IMR-90 (cell line): ENCODE data around the gene ANK3. TPM values are rescaled to one million over a fixed set of nuclear protein-coding genes. Genes with fewer than 3 reads are reported as not detected.

ENCODE experiments used
- ATAC-seq: fragments of 200-7000 bp; cut with Tn5 transposase; 2 replicates; pipeline ENCODE4 v1.9.1; 2020; ENCODE audit warnings: low read depth, mild to moderate bottlenecking, moderate library complexity
- BruUV-seq: library from RNA; stranded (reverse); fragments of 400-500 nt; replicated peaks from 2 replicates; lab custom pipeline; 2021; lab: Mats Ljungman, UMichigan
- CTCF ChIA-PET: fragments of 300-600 bp; formaldehyde crosslinking; extraction: SDS; loops from one replicate; lab custom pipeline; 2021; ENCODE audit warnings: antibody characterized with exemption; lab: Yijun Ruan, JAX
- POLR2A ChIA-PET: fragments of 300-600 bp; sonication (Branson Sonifier 250); formaldehyde crosslinking; loops from one replicate; lab custom pipeline; 2022; ENCODE audit warnings: antibody characterized with exemption; ENCODE audit not compliant: unreplicated experiment; lab: Charles Lee
- DNase-seq: peaks from one replicate; pipeline ENCODE4 v3.0.0; 2013
- H2AFZ ChIP-seq: replicated peaks from 2 replicates; pipeline ENCODE3; 2013; ENCODE audit warnings: low read length, mild to moderate bottlenecking; ENCODE audit not compliant: poor library complexity
- H2AK5ac ChIP-seq: 2 replicates; pipeline ENCODE4 v1.6.1; 2013; ENCODE audit warnings: low read depth, low read length, inconsistent platforms
- H2AK9ac ChIP-seq: replicated peaks from 2 replicates; pipeline ENCODE3; 2013; ENCODE audit warnings: mild to moderate bottlenecking, low read depth, low read length, moderate library complexity; ENCODE audit not compliant: poor library complexity
- H2BK120ac ChIP-seq: 2 replicates; pipeline ENCODE4 v1.6.1; 2013; ENCODE audit warnings: low read depth, low read length, inconsistent platforms
- H2BK15ac ChIP-seq: 3 replicates; pipeline ENCODE4 v1.6.1; 2013; ENCODE audit warnings: low read depth, low read length, inconsistent platforms
- H2BK20ac ChIP-seq: 2 replicates; pipeline ENCODE4 v1.6.1; 2013; ENCODE audit warnings: low read depth, mild to moderate bottlenecking, inconsistent platforms, low read length, moderate library complexity
- H2BK5ac ChIP-seq: 2 replicates; pipeline ENCODE4 v1.6.1; 2013; ENCODE audit warnings: mild to moderate bottlenecking, low read depth, low read length, inconsistent platforms; ENCODE audit not compliant: poor library complexity, severe bottlenecking
- H3K14ac ChIP-seq: replicated peaks from 2 replicates; pipeline ENCODE4 v1.6.1; 2013; ENCODE audit warnings: low read depth, low read length, inconsistent platforms
- H3K18ac ChIP-seq: 2 replicates; pipeline ENCODE4 v1.6.1; 2013; ENCODE audit warnings: low read depth, low read length, control low read depth
- H3K23ac ChIP-seq: 2 replicates; pipeline ENCODE4 v1.6.1; 2013; ENCODE audit warnings: low read depth, low read length, inconsistent platforms
- H3K27ac ChIP-seq: 2 replicates; pipeline ENCODE4 v1.5.1; 2013; ENCODE audit warnings: mild to moderate bottlenecking, control low read depth, low read length; ENCODE audit not compliant: insufficient read depth
- H3K27me3 ChIP-seq: 2 replicates; pipeline ENCODE4 v1.6.1; 2013; ENCODE audit warnings: low read length; ENCODE audit not compliant: control insufficient read depth, insufficient read depth
- H3K36me3 ChIP-seq: 2 replicates; pipeline ENCODE4 v1.6.1; 2013; ENCODE audit warnings: low read length, mixed read lengths; ENCODE audit not compliant: control insufficient read depth, insufficient read depth
- H3K4ac ChIP-seq: 2 replicates; pipeline ENCODE4 v1.6.1; 2013; ENCODE audit warnings: low read depth, low read length, inconsistent platforms
- H3K4me1 ChIP-seq: 2 replicates; pipeline ENCODE4 v1.6.1; 2013; ENCODE audit warnings: low read length, mixed read lengths; ENCODE audit not compliant: control insufficient read depth, insufficient read depth
- H3K4me2 ChIP-seq: 2 replicates; pipeline ENCODE4 v1.6.1; 2013; ENCODE audit warnings: low read depth, mild to moderate bottlenecking, control low read depth, low read length, moderate library complexity
- H3K4me3 ChIP-seq: 2 replicates; pipeline ENCODE4 v1.5.1; 2013; ENCODE audit warnings: low read depth, mild to moderate bottlenecking, control low read depth, low read length, moderate library complexity; ENCODE audit not compliant: insufficient read depth
- H3K56ac ChIP-seq: 2 replicates; pipeline ENCODE4 v1.6.1; 2013; ENCODE audit warnings: low read length, inconsistent platforms; ENCODE audit not compliant: insufficient read depth; ENCODE audit errors: extremely low read depth
- H3K79me1 ChIP-seq, 2 experiments: 2 replicates each; pipeline ENCODE4 v1.6.1; 2013; ENCODE audit warnings: low read length in 2 of 2, inconsistent platforms in 1 of 2, low read depth in 1 of 2
- H3K9ac ChIP-seq: 2 replicates; pipeline ENCODE4 v1.6.1; 2013; ENCODE audit warnings: low read depth, low read length, control low read depth
- H3K9me1 ChIP-seq: 2 replicates; pipeline ENCODE4 v1.6.1; 2013; ENCODE audit warnings: low read length, inconsistent platforms; ENCODE audit not compliant: insufficient read depth
- H3K9me3 ChIP-seq: 2 replicates; pipeline ENCODE4 v1.6.1; 2013; ENCODE audit warnings: low read length; ENCODE audit not compliant: control insufficient read depth, insufficient read depth
- H4K20me1 ChIP-seq: 2 replicates; pipeline ENCODE4 v1.6.1; 2013; ENCODE audit warnings: low read length, inconsistent platforms; ENCODE audit not compliant: insufficient read depth
- H4K5ac ChIP-seq: 2 replicates; pipeline ENCODE4 v1.6.1; 2013; ENCODE audit warnings: mild to moderate bottlenecking, low read depth, low read length, control low read depth
- H4K8ac ChIP-seq, 2 experiments: 2 replicates each; pipeline ENCODE4 v1.6.1; 2013; ENCODE audit warnings: low read depth in 2 of 2, low read length in 2 of 2, control low read depth in 1 of 2, inconsistent platforms in 1 of 2
- H4K91ac ChIP-seq: 2 replicates; pipeline ENCODE4 v1.6.1; 2013; ENCODE audit warnings: low read depth, low read length, inconsistent platforms; ENCODE audit not compliant: insufficient read depth
- CEBPB ChIP-seq: IDR thresholded peaks from 2 replicates; pipeline ENCODE4 v1.6.1; 2012; ENCODE audit warnings: low read depth, low read length, improper control_type of control experiment
- CHD1 ChIP-seq: IDR thresholded peaks from 2 replicates; pipeline ENCODE4 v1.6.1; 2012; ENCODE audit warnings: low read depth, low read length, improper control_type of control experiment
- FOS ChIP-seq: fragments of 150-350 bp; IDR thresholded peaks from 2 replicates; pipeline ENCODE4 v1.6.1; 2016; ENCODE audit warnings: low read depth, low read length
- MAFK ChIP-seq: IDR thresholded peaks from 2 replicates; pipeline ENCODE4 v1.6.1; 2012; ENCODE audit warnings: low read depth, low read length, improper control_type of control experiment
- MXI1 ChIP-seq: IDR thresholded peaks from 2 replicates; pipeline ENCODE4 v1.6.1; 2012; ENCODE audit warnings: low read depth, mild to moderate bottlenecking, low read length, moderate library complexity, borderline replicate concordance
- NFE2L2 ChIP-seq: fragments of 150-350 bp; IDR thresholded peaks from 2 replicates; pipeline ENCODE4 v1.6.1; 2016; ENCODE audit warnings: low read depth, mild to moderate bottlenecking, low read length
- POLR2A ChIP-seq: IDR thresholded peaks from 2 replicates; pipeline ENCODE4 v1.6.1; 2012; ENCODE audit warnings: mild to moderate bottlenecking, low read depth, low read length
- RCOR1 ChIP-seq: IDR thresholded peaks from 2 replicates; pipeline ENCODE4 v1.6.1; 2012; ENCODE audit warnings: mild to moderate bottlenecking, low read length, improper control_type of control experiment; ENCODE audit not compliant: insufficient replicate concordance
- RFX5 ChIP-seq: IDR thresholded peaks from 2 replicates; pipeline ENCODE4 v1.8.0; 2012; ENCODE audit warnings: low read depth, mild to moderate bottlenecking, low read length, moderate library complexity
- SMC3 ChIP-seq: fragments of 150-350 bp; IDR thresholded peaks from 2 replicates; pipeline ENCODE4 v1.6.1; 2016; ENCODE audit warnings: low read depth, mild to moderate bottlenecking, antibody characterized with exemption, low read length, moderate library complexity
- USF2 ChIP-seq: fragments of 150-350 bp; IDR thresholded peaks from 2 replicates; pipeline ENCODE4 v1.6.1; 2017; ENCODE audit warnings: mild to moderate bottlenecking, antibody characterized with exemption, low read length, low read depth
- WGBS, 2 experiments: methylation state at CpG; one replicate each; pipeline versions ENCODE4 v1.1.5 to v1.1.7; 2013; ENCODE audit warnings: missing lambda C conversion rate in 2 of 2; ENCODE audit not compliant: insufficient read length in 1 of 2; ENCODE audit errors: extremely low coverage in 2 of 2; 5-methylcytosine and 5-hydroxymethylcytosine counted together
- dilution Hi-C: fragments of 300-500 bp; cut with HindIII; formaldehyde crosslinking; loops from one replicate; pipeline ENCODE4 v1.14.3; 2018; ENCODE audit warnings: low sequenced_read_pairs; ENCODE audit not compliant: unreplicated experiment
- in situ Hi-C: fragments of 300-500 bp; cut with MboI; formaldehyde crosslinking; loops from 3 replicates; pipeline ENCODE4 v1.14.3; 2019; ENCODE audit warnings: low sequenced_read_pairs, inconsistent platforms, mixed read lengths
- intact Hi-C: fragments of 100-400 bp; cut with micrococcal nuclease; formaldehyde crosslinking; loops from 2 replicates; pipeline ENCODE4 v1.10.0; 2022
- polyA plus RNA-seq, 3 experiments: library from polyadenylated mRNA; depleted of rRNA; stranded (reverse); fragments of >200 nt; gene quantifications; 2 replicates each; pipeline ENCODE4 v1.2.3, GENCODE V29; 2012; ENCODE audit warnings: low replicate concordance in 1 of 3
- total RNA-seq: library from RNA; depleted of rRNA; stranded (reverse); fragments of >200 nt; gene quantifications from 2 replicates; pipeline ENCODE4 v1.2.3, GENCODE V29; 2012

Gene ANK3
- total and polyA plus RNA-seq, 2 of the 4 experiments (the other 2 are of a cell fraction) = 0.63 to 1.8 TPM

GRCh38 chr10:60396766-60397165 lies 7.1 kb upstream of the ANK3 start:
- Histone ChIP-seq H3K4me2 (no peak overlapping the region), H3K9ac (no peak overlapping the region), H3K56ac (no peak overlapping the region), H3K4me1 (peaks cover 4% of the 10 kb centered on the region), H3K4ac (no peak overlapping the region), H3K23ac (no peak overlapping the region), H4K20me1 (no peaks in the 10 kb centered on the region), H4K91ac (no peak overlapping the region), H2AK9ac (no peak overlapping the region), H2BK5ac (no peak overlapping the region), H2AFZ (no peak overlapping the region), H3K9me3 (no peaks in the 10 kb centered on the region), H3K27ac (no peak overlapping the region), H3K79me1 (no peaks in the 10 kb centered on the region), H3K14ac (no peak overlapping the region; the same call in 1 of the 2 replicates), H3K4me3 (no peak overlapping the region), H3K18ac (no peak overlapping the region), H3K36me3 (no peaks in the 10 kb centered on the region), H2AK5ac (no peak overlapping the region), H4K5ac (no peak overlapping the region), H2BK120ac (no peak overlapping the region), H3K9me1 (no peaks in the 10 kb centered on the region), H2BK15ac (0 out of 3 replicates have a peak overlapping the region, but pooled peaks have one; percentile 5), H2BK20ac (no peak overlapping the region), H4K8ac (no peak overlapping the region), H3K27me3 (no peaks in the 10 kb centered on the region)
- dilution Hi-C loops (no loop called here), in situ Hi-C loops (no loop called here), intact Hi-C loops (no loop called here)
- no peak for ATAC-seq
- WGBS, 2 experiments = no CpG with 5 or more reads among the region's 3 CpGs
- BruUV-seq = no TSS peak
- no peak for DNase-seq
- TF ChIP-seq CEBPB (no peak), MXI1 (no peak), MAFK (no peak), CHD1 (no peak), SMC3 (no peak), NFE2L2 (no peak), FOS (no peak), RCOR1 (no peak), USF2 (no peak), RFX5 (no peak), POLR2A (no peak)
- ChIA-PET CTCF (no interaction called here), POLR2A (no interaction called here)
